HepG2 (cell line): Measurements from ENCODE around the gene CYB5D1. TPM values are rescaled to one million over a fixed set of nuclear protein-coding genes. Genes with fewer than 3 reads are reported as not detected.

Experiments used
- CHD4 ChIP-seq: fragments of 200-600 bp; sonication (generic); IDR thresholded peaks from 2 replicates; pipeline ENCODE4 v1.7.0; 2017; ENCODE audit warnings: mild to moderate bottlenecking, low read length, borderline replicate concordance
- HOXA9 ChIP-seq: sonication (generic); formaldehyde crosslinking; IDR thresholded peaks from 2 replicates; pipeline ENCODE4 v1.8.1; 2022; ENCODE audit warnings: missing genetic modification reagents, mild to moderate bottlenecking, moderate library complexity, borderline replicate concordance
- NCOA2 ChIP-seq: sonication (generic); formaldehyde crosslinking; IDR thresholded peaks from 2 replicates; pipeline ENCODE4 v1.8.0; 2022; ENCODE audit warnings: inconsistent platforms
- POLR2A ChIP-seq, 2 experiments: IDR thresholded peaks; 2 replicates each; pipeline ENCODE4 v1.6.1; 2011; ENCODE audit warnings: low read depth in 2 of 2, low read length in 2 of 2, mild to moderate bottlenecking in 1 of 2, moderate library complexity in 1 of 2; ENCODE audit not compliant: insufficient read depth in 1 of 2
- SP4 ChIP-seq: sonication (generic); formaldehyde crosslinking; IDR thresholded peaks from 2 replicates; pipeline ENCODE4 v1.8.1; 2023; ENCODE audit warnings: mild to moderate bottlenecking, missing genetic modification reagents
- SRSF9 ChIP-seq: fragments of 200-400 bp; formaldehyde crosslinking; IDR thresholded peaks from 2 replicates; pipeline ENCODE4 v1.6.1; 2018; ENCODE audit warnings: borderline replicate concordance, mild to moderate bottlenecking, low read depth, low read length; ENCODE audit not compliant: insufficient read depth, poor library complexity, severe bottlenecking
- SYNCRIP ChIP-seq: fragments of 200-400 bp; formaldehyde crosslinking; IDR thresholded peaks from 2 replicates; pipeline ENCODE4 v1.6.1; 2018; ENCODE audit warnings: mild to moderate bottlenecking, low read depth, low read length; ENCODE audit not compliant: insufficient read depth
- ZBTB7B ChIP-seq: sonication (generic); formaldehyde crosslinking; IDR thresholded peaks from 2 replicates; pipeline ENCODE4 v1.4.0; 2020; ENCODE audit warnings: missing genetic modification reagents
- ZNF296 ChIP-seq: sonication (generic); formaldehyde crosslinking; conservative IDR thresholded peaks from 2 replicates; pipeline ENCODE4 v1.5.0; 2020; ENCODE audit warnings: mild to moderate bottlenecking, missing genetic modification reagents
- ZNF362 ChIP-seq: sonication (generic); formaldehyde crosslinking; IDR thresholded peaks from 2 replicates; pipeline ENCODE4 v1.4.0; 2020; ENCODE audit warnings: missing genetic modification reagents, mild to moderate bottlenecking, borderline replicate concordance
- ZNF563 ChIP-seq: sonication (generic); formaldehyde crosslinking; IDR thresholded peaks from 2 replicates; pipeline ENCODE4 v1.8.0; 2022; ENCODE audit warnings: mild to moderate bottlenecking, moderate library complexity, missing genetic modification reagents
- ZNF674 ChIP-seq: sonication (generic); formaldehyde crosslinking; IDR thresholded peaks from 2 replicates; pipeline ENCODE4 v1.5.0; 2020; ENCODE audit warnings: low read depth, mild to moderate bottlenecking, missing genetic modification reagents
- ZNF776 ChIP-seq: sonication (generic); formaldehyde crosslinking; IDR thresholded peaks from 2 replicates; pipeline ENCODE4 v1.4.0; 2020; ENCODE audit warnings: mild to moderate bottlenecking, missing genetic modification reagents
- ZSCAN22 ChIP-seq: sonication (generic); formaldehyde crosslinking; IDR thresholded peaks from 2 replicates; pipeline ENCODE4 v1.4.0; 2020; ENCODE audit warnings: mild to moderate bottlenecking, missing genetic modification reagents
- polyA plus RNA-seq, 8 experiments: library from polyadenylated mRNA; depleted of rRNA in 3 of 8; stranded (reverse) in 7 of 8; unstranded in 1 of 8; fragments of >200 nt; fragmentation: Illumina TruSeq in 4 of 8; extraction: Trizol in 4 of 8; gene quantifications; 2 replicates each; pipeline versions ENCODE4 v1.2.1 to v1.2.3, GENCODE V29; 2011 to 2016; ENCODE audit warnings: low read depth in 4 of 8, missing spikeins in 1 of 8, mixed read lengths in 1 of 8; ENCODE audit not compliant: insufficient read depth in 1 of 8
- total RNA-seq, 5 experiments: library from RNA; depleted of rRNA; stranded (reverse); fragments of >200 nt; fragmentation: Illumina TruSeq; extraction: Trizol; gene quantifications; 2 replicates each; pipeline ENCODE4 v1.2.3, GENCODE V29; 2016; ENCODE audit warnings: low read depth in 1 of 5
- TF ChIP-seq, protein P1 (sequence below): sonication (generic); formaldehyde crosslinking; IDR thresholded peaks from 2 replicates; pipeline ENCODE4 v1.8.0; 2022; ENCODE audit warnings: mild to moderate bottlenecking, missing genetic modification reagents, moderate library complexity
- TF ChIP-seq, protein P2 (sequence below): sonication (generic); formaldehyde crosslinking; IDR thresholded peaks from 2 replicates; pipeline ENCODE4 v1.5.1; 2020; ENCODE audit warnings: mild to moderate bottlenecking, missing genetic modification reagents, moderate library complexity
- TF ChIP-seq, protein P3 (sequence below): IDR thresholded peaks from 2 replicates; pipeline ENCODE4 v1.6.1; 2016; ENCODE audit warnings: low read depth, missing genetic modification reagents, missing compliant biosample characterization
- TF ChIP-seq, protein P4 (sequence below): sonication (generic); formaldehyde crosslinking; IDR thresholded peaks from 2 replicates; pipeline ENCODE4 v1.9.0; 2021; ENCODE audit warnings: missing genetic modification reagents, mild to moderate bottlenecking, borderline replicate concordance

CYB5D1 gene
- total and polyA plus RNA-seq, 2 of the 13 experiments (the other 11 are each of a cell fraction or from before 2014, with no cell fraction given): 8.9 to 17.0 TPM

GRCh38 chr17:7844292-7845154 is 13.3 kb upstream of the CYB5D1 start (continued):
- TF ChIP-seq CHD4 (no peak), ZNF296 (CRISPR knock-in tag) (peak; percentile 66; the same call in 1 of the 2 replicates), ZNF674 (no peak), NCOA2 (CRISPR knock-in tag) (no peak), ZBTB7B (CRISPR knock-in tag) (no peak; the same call in 1 of the 2 replicates), SRSF9 (no peak), SYNCRIP (no peak), ZNF362 (no peak), ZSCAN22 (CRISPR knock-in tag) (no peak), SP4 (CRISPR knock-in tag) (peak; percentile 52; the same call in 1 of the 2 replicates), HOXA9 (CRISPR knock-in tag) (no peak), ZNF776 (no peak), ZNF563 (CRISPR knock-in tag) (peak; percentile 35; the same call in 1 of the 2 replicates), POLR2A (IDR thresholded peaks at IDR 0.05; ENCODE audit: insufficient read depth in 1 of 2, low read depth in 2 of 2, low read length in 2 of 2) (peak; percentile 37 to 63; a peak in 3 of 4 replicates)
- TF ChIP-seq, protein P1, sequence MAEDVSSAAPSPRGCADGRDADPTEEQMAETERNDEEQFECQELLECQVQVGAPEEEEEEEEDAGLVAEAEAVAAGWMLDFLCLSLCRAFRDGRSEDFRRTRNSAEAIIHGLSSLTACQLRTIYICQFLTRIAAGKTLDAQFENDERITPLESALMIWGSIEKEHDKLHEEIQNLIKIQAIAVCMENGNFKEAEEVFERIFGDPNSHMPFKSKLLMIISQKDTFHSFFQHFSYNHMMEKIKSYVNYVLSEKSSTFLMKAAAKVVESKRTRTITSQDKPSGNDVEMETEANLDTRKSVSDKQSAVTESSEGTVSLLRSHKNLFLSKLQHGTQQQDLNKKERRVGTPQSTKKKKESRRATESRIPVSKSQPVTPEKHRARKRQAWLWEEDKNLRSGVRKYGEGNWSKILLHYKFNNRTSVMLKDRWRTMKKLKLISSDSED (CRISPR knock-in tag): no peak
- TF ChIP-seq, protein P2, sequence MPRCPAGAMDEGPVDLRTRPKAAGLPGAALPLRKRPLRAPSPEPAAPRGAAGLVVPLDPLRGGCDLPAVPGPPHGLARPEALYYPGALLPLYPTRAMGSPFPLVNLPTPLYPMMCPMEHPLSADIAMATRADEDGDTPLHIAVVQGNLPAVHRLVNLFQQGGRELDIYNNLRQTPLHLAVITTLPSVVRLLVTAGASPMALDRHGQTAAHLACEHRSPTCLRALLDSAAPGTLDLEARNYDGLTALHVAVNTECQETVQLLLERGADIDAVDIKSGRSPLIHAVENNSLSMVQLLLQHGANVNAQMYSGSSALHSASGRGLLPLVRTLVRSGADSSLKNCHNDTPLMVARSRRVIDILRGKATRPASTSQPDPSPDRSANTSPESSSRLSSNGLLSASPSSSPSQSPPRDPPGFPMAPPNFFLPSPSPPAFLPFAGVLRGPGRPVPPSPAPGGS (CRISPR knock-in tag): no peak
- TF ChIP-seq, protein P3, sequence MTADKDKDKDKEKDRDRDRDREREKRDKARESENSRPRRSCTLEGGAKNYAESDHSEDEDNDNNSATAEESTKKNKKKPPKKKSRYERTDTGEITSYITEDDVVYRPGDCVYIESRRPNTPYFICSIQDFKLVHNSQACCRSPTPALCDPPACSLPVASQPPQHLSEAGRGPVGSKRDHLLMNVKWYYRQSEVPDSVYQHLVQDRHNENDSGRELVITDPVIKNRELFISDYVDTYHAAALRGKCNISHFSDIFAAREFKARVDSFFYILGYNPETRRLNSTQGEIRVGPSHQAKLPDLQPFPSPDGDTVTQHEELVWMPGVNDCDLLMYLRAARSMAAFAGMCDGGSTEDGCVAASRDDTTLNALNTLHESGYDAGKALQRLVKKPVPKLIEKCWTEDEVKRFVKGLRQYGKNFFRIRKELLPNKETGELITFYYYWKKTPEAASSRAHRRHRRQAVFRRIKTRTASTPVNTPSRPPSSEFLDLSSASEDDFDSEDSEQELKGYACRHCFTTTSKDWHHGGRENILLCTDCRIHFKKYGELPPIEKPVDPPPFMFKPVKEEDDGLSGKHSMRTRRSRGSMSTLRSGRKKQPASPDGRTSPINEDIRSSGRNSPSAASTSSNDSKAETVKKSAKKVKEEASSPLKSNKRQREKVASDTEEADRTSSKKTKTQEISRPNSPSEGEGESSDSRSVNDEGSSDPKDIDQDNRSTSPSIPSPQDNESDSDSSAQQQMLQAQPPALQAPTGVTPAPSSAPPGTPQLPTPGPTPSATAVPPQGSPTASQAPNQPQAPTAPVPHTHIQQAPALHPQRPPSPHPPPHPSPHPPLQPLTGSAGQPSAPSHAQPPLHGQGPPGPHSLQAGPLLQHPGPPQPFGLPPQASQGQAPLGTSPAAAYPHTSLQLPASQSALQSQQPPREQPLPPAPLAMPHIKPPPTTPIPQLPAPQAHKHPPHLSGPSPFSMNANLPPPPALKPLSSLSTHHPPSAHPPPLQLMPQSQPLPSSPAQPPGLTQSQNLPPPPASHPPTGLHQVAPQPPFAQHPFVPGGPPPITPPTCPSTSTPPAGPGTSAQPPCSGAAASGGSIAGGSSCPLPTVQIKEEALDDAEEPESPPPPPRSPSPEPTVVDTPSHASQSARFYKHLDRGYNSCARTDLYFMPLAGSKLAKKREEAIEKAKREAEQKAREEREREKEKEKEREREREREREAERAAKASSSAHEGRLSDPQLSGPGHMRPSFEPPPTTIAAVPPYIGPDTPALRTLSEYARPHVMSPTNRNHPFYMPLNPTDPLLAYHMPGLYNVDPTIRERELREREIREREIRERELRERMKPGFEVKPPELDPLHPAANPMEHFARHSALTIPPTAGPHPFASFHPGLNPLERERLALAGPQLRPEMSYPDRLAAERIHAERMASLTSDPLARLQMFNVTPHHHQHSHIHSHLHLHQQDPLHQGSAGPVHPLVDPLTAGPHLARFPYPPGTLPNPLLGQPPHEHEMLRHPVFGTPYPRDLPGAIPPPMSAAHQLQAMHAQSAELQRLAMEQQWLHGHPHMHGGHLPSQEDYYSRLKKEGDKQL (CRISPR knock-in tag): no peak
- TF ChIP-seq, protein P4, sequence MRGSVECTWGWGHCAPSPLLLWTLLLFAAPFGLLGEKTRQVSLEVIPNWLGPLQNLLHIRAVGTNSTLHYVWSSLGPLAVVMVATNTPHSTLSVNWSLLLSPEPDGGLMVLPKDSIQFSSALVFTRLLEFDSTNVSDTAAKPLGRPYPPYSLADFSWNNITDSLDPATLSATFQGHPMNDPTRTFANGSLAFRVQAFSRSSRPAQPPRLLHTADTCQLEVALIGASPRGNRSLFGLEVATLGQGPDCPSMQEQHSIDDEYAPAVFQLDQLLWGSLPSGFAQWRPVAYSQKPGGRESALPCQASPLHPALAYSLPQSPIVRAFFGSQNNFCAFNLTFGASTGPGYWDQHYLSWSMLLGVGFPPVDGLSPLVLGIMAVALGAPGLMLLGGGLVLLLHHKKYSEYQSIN: no peak
